Lower lobe of right lung (tissue), 2 donors: ENCODE data around the gene SEMA3F. TPM values are rescaled to one million over a fixed set of nuclear protein-coding genes. Genes with fewer than 3 reads are reported as not detected.

Experiments used
- ATAC-seq, 2 donors: fragments of 200-7000 bp; cut with Tn5 transposase; one replicate each; pipeline ENCODE4 v1.9.1; 2020 to 2022; ENCODE audit warnings: mild to moderate bottlenecking in 2 of 2, moderate library complexity in 2 of 2
- DNase-seq: peaks from one replicate; pipeline ENCODE4 v3.0.0-alpha.2; 2020
- H3K27ac ChIP-seq: fragments of 200-600 bp; one replicate; pipeline ENCODE4 v1.8.0; 2022
- H3K27me3 ChIP-seq: fragments of 200-600 bp; one replicate; pipeline ENCODE4 v1.8.0; 2022; ENCODE audit warnings: low read depth
- H3K36me3 ChIP-seq: fragments of 200-600 bp; one replicate; pipeline ENCODE4 v1.8.0; 2022; ENCODE audit warnings: mild to moderate bottlenecking
- H3K4me1 ChIP-seq: fragments of 200-600 bp; one replicate; pipeline ENCODE4 v1.8.0; 2022
- H3K4me3 ChIP-seq: fragments of 200-600 bp; one replicate; pipeline ENCODE4 v1.8.0; 2022; ENCODE audit warnings: mild to moderate bottlenecking
- H3K9me3 ChIP-seq: fragments of 200-600 bp; one replicate; pipeline ENCODE4 v1.8.0; 2022
- CTCF ChIP-seq: fragments of 200-600 bp; IDR thresholded peaks from one replicate; pipeline ENCODE4 v1.8.0; 2022; ENCODE audit warnings: antibody characterized with exemption, mild to moderate bottlenecking
- intact Hi-C: fragments of 100-400 bp; cut with DNase I; formaldehyde crosslinking; loops from one replicate; pipeline ENCODE4 v1.11.0; 2022
- total RNA-seq: library from RNA; stranded (reverse); fragmentation: NEBNext Ultra II Directional; extraction: Animal tissue kit (Norgen Biotek cat#: 25700); gene quantifications from one replicate; pipeline ENCODE4 v1.2.1, GENCODE V29; 2021
- donor health status: DM: no; HTN: yes; CAD: no; lungs with severe emphysema.

SEMA3F gene
- total RNA-seq, 1 donor from 2014 or later = 44.7 TPM

- intact Hi-C loops = no loop called here
- Histone ChIP-seq H3K4me3 (peak within 1 kb of the TSS; percentile 92), H3K27ac (peak within 1 kb of the TSS; percentile 96), H3K4me1 (peaks cover 47% of the 10 kb centered on the region), H3K9me3 (no peaks in the 10 kb centered on the region), H3K36me3 (peaks cover 22% of the 10 kb centered on the region), H3K27me3 (no peaks in the 10 kb centered on the region)
- peak; percentile 99 for DNase-seq
- no peak for TF ChIP-seq CTCF
- peak; percentile 95 to 96 for ATAC-seq
Observed at GRCh38 chr3:50235716-50236483, 80.8 kb downstream of the SEMA3F start, which contains the start of gene GNAI2. Gene GNAI2 (plus strand): TSS chr3:50236204. CDS start chr3:50236336, 132 bp downstream.

- Histone ChIP-seq H3K36me3 (peaks cover 29% of the 10 kb centered on the region), H3K9me3 (no peaks in the 10 kb centered on the region), H3K4me1 (peaks cover 54% of the 10 kb centered on the region), H3K27me3 (no peaks in the 10 kb centered on the region), H3K27ac (peak overlapping the region; percentile 96), H3K4me3 (peak overlapping the region; percentile 92)
- intact Hi-C loops = no loop called here
- DNase-seq = no peak
- TF ChIP-seq CTCF = no peak
- ATAC-seq = no peak
Observed at GRCh38 chr3:50236484-50237132, 81.5 kb downstream of the SEMA3F start.

GRCh38 chr3:50237133-50237651 lies 82.1 kb downstream of the SEMA3F start:
- DNase-seq (peak; percentile 60), ATAC-seq (no peak)
- peaks cover 32% of the 10 kb centered on the region for H3K36me3 ChIP-seq
- H3K27ac ChIP-seq = peak overlapping the region; percentile 96
- H3K27me3 ChIP-seq = no peaks in the 10 kb centered on the region
- H3K4me1 ChIP-seq = peaks cover 60% of the 10 kb centered on the region
- intact Hi-C loops = no loop called here
- no peak for TF ChIP-seq CTCF
- no peaks in the 10 kb centered on the region for H3K9me3 ChIP-seq
- peak overlapping the region; percentile 92 for H3K4me3 ChIP-seq

GRCh38 chr3:50237754-50238548 lies 82.8 kb downstream of the SEMA3F start:
- TF ChIP-seq CTCF = no peak
- Histone ChIP-seq H3K36me3 (peaks cover 32% of the 10 kb centered on the region), H3K27me3 (no peaks in the 10 kb centered on the region), H3K4me3 (peak overlapping the region; percentile 92), H3K9me3 (no peaks in the 10 kb centered on the region), H3K27ac (peak overlapping the region; percentile 96), H3K4me1 (peaks cover 67% of the 10 kb centered on the region)
- ATAC-seq (peak; percentile 71 to 72), DNase-seq (peak; percentile 95)
- intact Hi-C loops = no loop called here

- peak; percentile 92 for DNase-seq
- Histone ChIP-seq H3K27ac (peak overlapping the region; percentile 96), H3K4me1 (peaks cover 74% of the 10 kb centered on the region), H3K9me3 (no peaks in the 10 kb centered on the region), H3K4me3 (peak overlapping the region; percentile 92), H3K27me3 (no peaks in the 10 kb centered on the region), H3K36me3 (peaks cover 36% of the 10 kb centered on the region)
- peak; percentile 32 to 51 for ATAC-seq
- no peak for TF ChIP-seq CTCF
- intact Hi-C loops = no loop called here
Observed at GRCh38 chr3:50238549-50239026, 83.5 kb downstream of the SEMA3F start.
